ENCODE measurements around the gene KRT35. TPM values are rescaled to one million over a fixed set of nuclear protein-coding genes. Genes with fewer than 3 reads are reported as not detected.

The KRT35 gene
- polyA plus RNA-seq, 3 donors from 2014 or later: not detected

DNA sequence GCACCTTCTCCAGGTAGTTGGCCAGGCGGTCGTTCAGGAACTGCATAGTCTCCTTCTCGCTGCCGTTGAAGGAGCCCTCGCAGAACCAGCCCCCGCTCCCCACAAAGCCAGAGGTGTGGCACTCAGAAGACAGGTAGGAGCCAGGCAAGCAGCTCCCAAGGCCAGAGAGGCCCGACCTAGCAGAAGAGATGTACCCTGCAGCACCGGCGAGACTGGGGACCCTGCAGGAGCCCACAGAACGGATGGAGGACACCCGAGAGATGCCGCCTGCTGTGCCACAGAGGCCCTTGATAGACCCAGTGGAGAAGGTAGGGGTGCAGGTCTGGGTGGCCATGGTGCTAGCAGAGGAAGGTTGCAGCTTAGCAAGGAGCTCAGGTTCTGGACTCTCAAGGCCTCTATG is 8.6 kb upstream of the KRT35 start, which contains the start of gene KRT36:
KRT36 (minus strand) TSS at position 380 of the 400 bp plus-strand sequence; CDS start at position 334, 46 bp downstream.
- no peaks in the 10 kb centered on the region for H3K36me3 Mint-ChIP-seq
- H3K27me3 Mint-ChIP-seq (ENCODE audit: low read depth in 3 of 3): peaks cover 2 to 13% (median 6%) of the 10 kb centered on the region in 3 donors
- no peak within 1 kb of the TSS for H3K27ac Mint-ChIP-seq
- H3K4me3 Mint-ChIP-seq: no peak within 1 kb of the TSS
- no peak for DNase-seq
- H3K4me1 Mint-ChIP-seq: no peaks in the 10 kb centered on the region
- H3K9me3 Mint-ChIP-seq: no peaks in the 10 kb centered on the region

DNA sequence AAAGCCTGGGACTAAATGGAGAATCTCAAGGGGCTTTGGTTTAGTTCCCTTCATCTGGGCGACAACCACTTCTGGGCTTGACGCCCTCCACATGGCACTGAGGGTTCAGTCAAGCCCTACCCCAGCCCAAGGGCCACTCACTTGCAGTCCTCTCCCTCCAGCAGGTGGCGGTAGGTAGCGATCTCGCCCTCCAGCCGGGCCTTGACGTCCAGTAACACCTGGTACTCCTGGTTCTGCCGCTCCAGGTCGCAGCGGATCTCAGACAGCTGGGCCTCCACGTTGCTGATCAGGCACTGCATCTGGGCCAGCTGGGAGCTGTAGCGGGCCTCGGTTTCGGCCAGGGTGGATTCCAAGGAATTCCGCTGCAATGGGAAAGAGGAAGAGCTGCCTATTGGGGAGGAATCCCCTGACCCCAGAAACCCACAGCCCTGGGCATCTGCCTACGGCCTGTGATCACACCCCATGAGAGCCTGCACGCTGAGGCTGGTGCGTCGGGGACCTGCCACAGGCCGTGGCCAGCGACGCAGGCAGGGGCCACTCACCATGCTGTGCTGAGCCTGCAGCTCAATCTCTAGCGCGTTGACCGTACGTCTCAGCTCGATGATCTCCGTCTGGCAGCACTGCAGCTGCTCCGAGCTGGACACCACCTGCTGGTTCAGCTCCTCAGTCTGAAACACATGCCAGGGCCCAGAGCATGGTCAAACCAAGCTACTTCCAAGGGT is 6.0 kb upstream of the KRT35 start:
- H3K4me3 Mint-ChIP-seq: no peak overlapping the region
- peak in 2 of 3 donors; percentile 16 to 19 for DNase-seq
- H3K4me1 Mint-ChIP-seq: no peaks in the 10 kb centered on the region
- H3K27me3 Mint-ChIP-seq (ENCODE audit: low read depth in 3 of 3): peaks cover 2 to 8% (median 8%) of the 10 kb centered on the region in 3 donors
- no peak overlapping the region for H3K27ac Mint-ChIP-seq
- H3K9me3 Mint-ChIP-seq: no peaks in the 10 kb centered on the region
- H3K36me3 Mint-ChIP-seq: no peaks in the 10 kb centered on the region

DNA sequence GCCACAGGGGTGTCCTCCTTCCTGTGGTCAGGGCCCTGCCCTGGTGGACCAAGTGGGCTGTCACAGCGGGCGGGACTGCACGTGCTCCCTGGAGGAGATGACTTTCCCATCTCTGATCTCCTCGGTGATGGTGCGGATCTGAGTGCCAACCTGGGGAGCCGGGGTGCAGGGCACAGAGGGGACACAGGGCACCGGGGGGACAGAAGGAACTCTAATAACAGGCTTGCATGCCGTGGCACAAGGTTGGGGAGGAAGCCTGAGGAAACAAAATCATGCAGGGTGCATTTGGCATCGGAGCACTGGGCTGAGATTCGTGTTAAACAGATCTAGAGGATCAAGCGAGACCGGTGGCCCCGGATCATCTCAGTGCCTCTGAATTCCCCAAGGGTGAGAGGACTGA is 5.4 kb upstream of the KRT35 start:
- H3K9me3 Mint-ChIP-seq: no peaks in the 10 kb centered on the region
- H3K4me1 Mint-ChIP-seq: no peaks in the 10 kb centered on the region
- no peaks in the 10 kb centered on the region for H3K36me3 Mint-ChIP-seq
- no peak overlapping the region for H3K4me3 Mint-ChIP-seq
- DNase-seq: no peak
- peaks cover 2 to 8% (median 8%) of the 10 kb centered on the region in 3 donors for H3K27me3 Mint-ChIP-seq (ENCODE audit: low read depth in 3 of 3)
- H3K27ac Mint-ChIP-seq: no peak overlapping the region

DNA sequence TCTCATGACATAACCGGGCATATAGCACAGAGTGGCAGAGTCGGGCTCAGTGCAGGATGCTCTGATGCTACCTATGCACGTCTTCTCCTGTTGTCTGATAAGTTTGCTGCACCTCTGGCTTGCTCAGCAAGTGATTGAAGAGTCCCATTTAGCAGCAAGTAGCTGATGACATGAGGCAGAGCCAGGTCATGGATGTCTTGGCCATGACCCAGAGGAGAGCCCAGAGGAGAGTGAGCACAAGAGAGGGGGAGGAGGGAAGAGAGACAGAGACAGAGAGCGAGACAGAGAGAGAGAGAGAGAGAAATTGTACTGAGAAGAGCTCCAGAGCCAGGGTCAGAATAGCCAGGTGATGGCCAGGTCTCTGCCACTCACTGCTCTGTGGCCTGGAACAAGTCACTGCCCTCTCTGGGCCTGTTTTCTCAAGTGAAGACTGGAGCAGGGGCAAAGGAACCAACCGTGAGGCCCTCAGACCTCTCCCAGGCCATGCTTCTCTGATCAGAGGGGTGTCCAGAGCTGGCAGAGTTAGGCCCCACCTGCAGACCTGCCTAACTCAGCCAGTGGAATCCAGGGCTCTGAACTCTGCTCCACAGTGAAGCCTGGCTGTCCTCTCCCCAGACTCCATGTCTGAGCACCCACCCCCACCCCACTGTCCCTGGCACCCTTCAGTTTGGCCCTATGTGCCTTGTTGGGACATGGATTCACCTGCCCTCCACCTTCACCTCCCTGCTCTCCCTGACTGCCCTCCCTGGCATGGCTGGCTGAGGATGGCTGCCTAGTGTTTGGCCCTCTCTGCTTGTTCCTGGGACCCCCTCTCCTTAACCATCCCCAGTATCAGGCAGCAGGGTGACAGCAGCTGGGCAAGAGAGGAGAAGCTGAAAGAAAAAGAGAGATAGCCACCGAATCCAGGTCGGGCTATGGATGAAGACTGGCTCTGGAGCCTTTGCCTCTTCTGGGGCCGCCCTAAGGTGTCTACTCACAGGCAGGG is 4.3 kb upstream of the KRT35 start:
- Mint-ChIP-seq H3K27me3 (ENCODE audit: low read depth in 3 of 3) (peaks cover 2 to 4% (median 4%) of the 10 kb centered on the region in 3 donors), H3K27ac (peak overlapping the region in 1 of 6 donors; percentile 40), H3K4me1 (no peaks in the 10 kb centered on the region), H3K9me3 (no peaks in the 10 kb centered on the region), H3K36me3 (no peaks in the 10 kb centered on the region), H3K4me3 (no peak overlapping the region)
- DNase-seq: no peak

DNA sequence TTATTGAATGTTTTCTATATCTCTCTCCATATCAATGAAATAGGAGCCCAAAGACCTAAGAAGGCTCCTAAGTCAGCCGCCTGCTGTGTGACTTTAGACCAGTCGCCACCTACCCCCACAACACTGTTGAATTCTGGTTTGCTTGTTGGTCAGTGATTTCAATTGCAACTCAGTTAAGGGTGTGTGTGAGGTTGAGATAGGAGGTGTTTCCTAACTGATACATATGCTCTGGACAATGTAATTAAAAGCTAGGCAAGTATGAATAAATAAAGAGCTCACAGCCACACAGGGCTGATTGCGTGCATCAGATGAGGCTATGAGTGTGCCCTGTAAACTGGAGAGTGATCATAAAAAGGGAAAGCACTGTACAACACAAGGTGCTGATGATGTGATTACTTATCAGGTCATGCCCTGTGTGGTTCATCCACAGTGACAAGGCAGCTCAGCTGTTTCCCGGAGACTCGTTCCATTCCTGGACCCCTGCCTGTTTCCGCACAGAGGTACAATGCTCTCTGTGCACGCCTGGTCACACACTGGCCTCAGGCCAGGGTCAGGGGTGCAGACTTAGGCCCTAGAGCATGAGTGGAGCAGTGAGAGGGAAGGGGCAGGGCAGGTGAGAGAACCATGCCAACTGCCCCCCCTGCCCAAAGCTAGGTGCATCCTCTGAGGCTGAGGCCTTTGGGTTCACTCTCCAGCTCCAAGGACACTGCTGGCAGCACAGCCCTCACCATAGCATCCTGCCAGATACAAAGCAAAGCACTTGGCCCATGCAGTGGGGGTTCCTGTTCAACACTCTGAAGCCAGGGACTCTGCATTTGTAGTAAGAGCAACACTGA is 3.3 kb upstream of the KRT35 start:
- no peaks in the 10 kb centered on the region for H3K4me1 Mint-ChIP-seq
- no peak for DNase-seq

DNA sequence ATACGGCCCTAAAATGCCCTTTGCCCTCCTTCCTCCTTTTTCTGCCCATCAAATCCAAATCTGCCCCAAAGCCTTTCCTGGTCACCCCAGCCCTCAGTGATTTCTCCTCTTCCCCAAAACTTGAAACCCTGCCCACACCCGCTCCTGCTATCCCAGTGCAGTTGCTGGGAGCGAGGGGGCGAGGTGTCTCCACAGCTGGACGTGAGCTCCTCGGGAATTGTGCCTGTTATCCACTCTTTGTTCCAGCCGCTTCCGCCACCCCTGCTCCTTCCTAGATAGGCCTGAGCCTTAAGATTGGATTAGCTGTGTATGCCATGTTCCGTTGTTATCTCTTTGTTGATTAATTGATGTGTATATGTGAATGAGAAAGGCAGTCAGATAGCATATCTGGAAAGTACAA is 2.6 kb upstream of the KRT35 start:
- no peak for DNase-seq
- H3K27me3 Mint-ChIP-seq (ENCODE audit: low read depth in 3 of 3): peaks cover 2 to 4% (median 4%) of the 10 kb centered on the region in 3 donors
- H3K4me1 Mint-ChIP-seq: no peaks in the 10 kb centered on the region
- H3K9me3 Mint-ChIP-seq: no peaks in the 10 kb centered on the region
- no peak overlapping the region for H3K27ac Mint-ChIP-seq
- H3K36me3 Mint-ChIP-seq: no peaks in the 10 kb centered on the region
- H3K4me3 Mint-ChIP-seq: no peak overlapping the region

More for the DNA sequence above, 3.3 kb upstream of the KRT35 start:
- H3K9me3 Mint-ChIP-seq: no peaks in the 10 kb centered on the region
- H3K4me3 Mint-ChIP-seq: no peak overlapping the region
- H3K27me3 Mint-ChIP-seq (ENCODE audit: low read depth in 3 of 3): peaks cover 2 to 4% (median 4%) of the 10 kb centered on the region in 3 donors
- H3K36me3 Mint-ChIP-seq: no peaks in the 10 kb centered on the region
- H3K27ac Mint-ChIP-seq: no peak overlapping the region

DNA sequence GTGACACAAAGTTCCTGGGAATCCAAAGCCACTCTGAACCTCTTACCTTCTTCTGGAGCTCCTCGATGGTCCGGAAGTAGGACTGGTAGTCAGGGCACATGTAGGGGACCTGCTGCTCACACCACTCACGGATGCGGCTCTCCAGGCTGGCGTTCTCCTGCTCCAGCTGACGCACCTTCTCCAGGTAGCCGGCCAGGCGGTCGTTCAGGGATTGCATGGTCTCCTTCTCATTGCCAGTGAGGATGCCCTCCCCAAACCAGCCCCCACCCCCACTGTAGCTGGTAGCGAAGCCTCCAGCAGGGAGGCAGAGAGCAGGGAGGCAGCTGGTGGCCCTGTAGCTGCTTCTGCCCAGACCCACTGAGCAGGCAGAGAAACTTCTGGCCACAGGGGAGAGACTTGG is 370 bp downstream of the KRT35 start:
- no peak for DNase-seq
- peaks cover 2 to 6% (median 3%) of the 10 kb centered on the region in 3 donors for H3K27me3 Mint-ChIP-seq (ENCODE audit: low read depth in 3 of 3)
- no peak overlapping the region for H3K4me3 Mint-ChIP-seq
- H3K9me3 Mint-ChIP-seq: no peaks in the 10 kb centered on the region
- H3K36me3 Mint-ChIP-seq: no peaks in the 10 kb centered on the region
- H3K27ac Mint-ChIP-seq: no peak overlapping the region
- H3K4me1 Mint-ChIP-seq: no peaks in the 10 kb centered on the region

DNA sequence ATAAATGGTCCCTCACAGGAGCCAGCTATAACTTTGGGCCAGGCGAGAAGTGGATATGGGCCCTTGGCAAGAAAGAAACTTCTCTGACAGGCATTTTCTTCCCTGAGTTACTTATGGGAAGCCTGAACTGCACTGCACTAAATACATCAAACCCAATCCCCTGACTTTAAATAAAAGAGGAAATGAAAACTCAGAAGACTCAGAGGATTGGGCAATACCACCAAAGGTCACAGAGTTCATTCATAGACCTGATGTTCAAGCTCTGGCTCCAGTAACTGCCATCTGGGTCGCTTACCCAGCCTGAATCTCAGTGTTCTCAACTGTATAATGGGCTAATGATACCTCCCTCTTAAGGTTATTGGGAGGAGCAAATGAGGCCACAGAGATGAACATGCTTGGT is 815 bp downstream of the KRT35 start:
- DNase-seq: no peak
- H3K27ac Mint-ChIP-seq: no peak overlapping the region
- H3K9me3 Mint-ChIP-seq: no peaks in the 10 kb centered on the region
- peaks cover 2 to 6% (median 3%) of the 10 kb centered on the region in 3 donors for H3K27me3 Mint-ChIP-seq (ENCODE audit: low read depth in 3 of 3)
- H3K4me1 Mint-ChIP-seq: no peaks in the 10 kb centered on the region
- H3K4me3 Mint-ChIP-seq: no peak overlapping the region
- H3K36me3 Mint-ChIP-seq: no peaks in the 10 kb centered on the region

DNA sequence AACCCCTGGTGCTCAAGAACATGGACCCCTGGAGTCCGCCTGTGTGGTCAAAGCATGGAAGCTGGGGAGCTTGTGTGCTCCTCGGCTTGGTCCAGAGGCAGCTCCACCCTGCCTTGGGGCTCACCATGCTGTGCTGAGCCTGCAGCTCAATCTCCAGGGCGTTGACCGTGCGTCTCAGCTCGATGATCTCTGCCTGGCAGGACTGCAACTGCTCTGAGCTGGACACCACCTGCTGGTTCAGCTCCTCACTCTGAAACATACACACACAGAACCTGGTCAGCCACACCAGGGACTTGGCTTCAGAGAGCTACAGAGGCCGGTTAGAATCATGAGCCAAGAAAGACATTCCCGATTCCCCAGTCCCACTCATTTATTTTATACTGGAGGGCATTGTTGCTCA is 2.7 kb downstream of the KRT35 start:
- no peak overlapping the region for H3K4me3 Mint-ChIP-seq
- no peaks in the 10 kb centered on the region for H3K4me1 Mint-ChIP-seq
- DNase-seq: no peak
- H3K27ac Mint-ChIP-seq: no peak overlapping the region
- no peaks in the 10 kb centered on the region for H3K36me3 Mint-ChIP-seq
- peaks cover 0 to 6% (median 4%) of the 10 kb centered on the region in 3 donors for H3K27me3 Mint-ChIP-seq (ENCODE audit: low read depth in 3 of 3)
- no peaks in the 10 kb centered on the region for H3K9me3 Mint-ChIP-seq

DNA sequence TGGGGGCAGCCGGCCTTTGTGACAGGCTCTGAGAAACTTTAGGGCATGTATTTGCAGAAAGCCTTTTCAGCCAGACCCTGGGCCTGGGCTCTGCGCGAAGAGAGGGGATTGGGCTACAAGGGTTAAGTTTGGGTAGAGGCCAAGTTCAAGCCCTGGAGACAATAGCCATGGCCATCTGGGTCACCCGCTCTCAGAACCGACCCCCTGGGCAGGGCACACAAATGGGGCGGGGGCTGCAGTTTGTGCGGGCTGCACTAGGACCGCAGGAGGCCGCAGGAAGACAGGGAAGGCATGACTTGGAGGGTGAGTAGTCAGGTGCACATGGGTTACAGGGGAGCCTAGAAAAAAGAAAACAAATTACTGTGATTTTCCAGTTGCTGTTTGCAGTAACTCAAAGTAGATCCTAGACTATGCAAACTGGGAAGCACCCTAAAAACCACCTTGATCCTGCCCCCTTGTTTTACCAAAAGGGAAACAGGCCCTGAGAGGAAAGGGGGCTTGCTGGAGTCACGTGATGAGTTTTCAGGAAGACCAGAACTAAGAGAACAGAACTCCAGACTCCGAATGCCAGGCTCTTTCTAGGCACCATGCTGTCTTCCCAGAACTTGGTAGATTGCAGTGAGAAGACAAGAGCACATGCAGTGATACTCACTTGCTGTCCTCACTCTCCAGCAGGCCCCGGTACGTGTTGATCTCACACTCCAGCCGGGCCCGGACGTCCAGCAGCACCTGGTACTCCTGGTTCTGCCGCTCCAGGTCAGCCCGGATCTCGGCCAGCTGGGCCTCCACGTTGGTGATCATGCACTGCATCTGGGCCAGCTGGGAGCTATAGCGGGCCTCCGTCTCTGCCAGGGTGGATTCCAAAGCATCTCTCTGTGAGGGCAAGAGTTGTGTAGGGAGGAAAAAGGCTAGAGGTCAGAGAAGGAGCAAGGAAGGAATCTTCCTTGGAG is 3.8 kb downstream of the KRT35 start:
- H3K4me1 Mint-ChIP-seq: no peaks in the 10 kb centered on the region
- H3K9me3 Mint-ChIP-seq: no peaks in the 10 kb centered on the region
- H3K4me3 Mint-ChIP-seq: no peak overlapping the region
- no peak for DNase-seq
- no peaks in the 10 kb centered on the region for H3K36me3 Mint-ChIP-seq
- H3K27me3 Mint-ChIP-seq (ENCODE audit: low read depth in 3 of 3): peaks cover 0 to 7% (median 5%) of the 10 kb centered on the region in 3 donors
- H3K27ac Mint-ChIP-seq: no peak overlapping the region

DNA sequence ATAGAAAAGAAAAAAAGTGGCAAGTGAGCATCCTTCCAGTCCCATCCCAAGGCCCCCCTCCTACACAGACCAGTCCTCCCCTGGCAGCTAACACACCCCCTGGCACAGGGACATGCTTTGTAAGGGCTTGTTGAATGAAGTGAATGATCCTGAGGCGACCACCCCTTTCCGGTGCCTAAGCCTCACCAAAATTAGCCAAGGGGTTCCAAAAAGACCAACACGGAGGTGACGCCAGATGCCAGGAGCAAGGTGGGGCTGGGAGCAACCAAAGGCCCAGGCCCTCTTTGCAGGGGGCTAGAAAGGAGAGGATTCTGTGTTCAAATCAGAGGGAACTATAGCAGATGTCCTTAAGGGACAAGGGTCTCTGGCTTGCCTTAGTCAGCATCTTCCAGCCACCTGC is 5.5 kb downstream of the KRT35 start:
- H3K9me3 Mint-ChIP-seq: no peaks in the 10 kb centered on the region
- no peak overlapping the region for H3K27ac Mint-ChIP-seq
- no peaks in the 10 kb centered on the region for H3K36me3 Mint-ChIP-seq
- peaks cover 0 to 10% (median 5%) of the 10 kb centered on the region in 3 donors for H3K27me3 Mint-ChIP-seq (ENCODE audit: low read depth in 3 of 3)
- no peak for DNase-seq
- H3K4me3 Mint-ChIP-seq: no peak overlapping the region
- no peaks in the 10 kb centered on the region for H3K4me1 Mint-ChIP-seq

DNA sequence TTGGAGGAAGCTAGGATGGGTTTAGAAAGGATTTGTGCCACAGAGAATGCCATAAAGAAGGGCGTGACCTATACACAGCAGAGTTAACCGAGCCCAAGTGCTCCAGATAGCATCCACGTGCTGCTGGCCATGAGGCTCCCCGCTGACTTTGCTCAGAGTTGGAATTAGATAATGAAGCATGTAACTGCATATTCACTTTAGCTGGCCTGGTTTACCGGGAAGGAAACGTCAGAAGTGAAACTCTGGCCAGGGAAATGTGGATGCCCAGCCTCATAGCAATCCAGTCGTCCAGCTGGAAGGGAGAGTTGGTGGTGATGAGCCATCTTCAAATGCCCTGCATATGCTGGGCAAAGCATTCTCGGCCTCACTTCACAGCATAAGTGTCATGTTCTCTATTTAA is 6.1 kb downstream of the KRT35 start:
- Mint-ChIP-seq H3K9me3 (no peaks in the 10 kb centered on the region), H3K36me3 (no peaks in the 10 kb centered on the region), H3K4me1 (no peaks in the 10 kb centered on the region), H3K4me3 (no peak overlapping the region), H3K27me3 (ENCODE audit: low read depth in 3 of 3) (peaks cover 0 to 10% (median 5%) of the 10 kb centered on the region in 3 donors), H3K27ac (no peak overlapping the region)
- no peak for DNase-seq

DNA sequence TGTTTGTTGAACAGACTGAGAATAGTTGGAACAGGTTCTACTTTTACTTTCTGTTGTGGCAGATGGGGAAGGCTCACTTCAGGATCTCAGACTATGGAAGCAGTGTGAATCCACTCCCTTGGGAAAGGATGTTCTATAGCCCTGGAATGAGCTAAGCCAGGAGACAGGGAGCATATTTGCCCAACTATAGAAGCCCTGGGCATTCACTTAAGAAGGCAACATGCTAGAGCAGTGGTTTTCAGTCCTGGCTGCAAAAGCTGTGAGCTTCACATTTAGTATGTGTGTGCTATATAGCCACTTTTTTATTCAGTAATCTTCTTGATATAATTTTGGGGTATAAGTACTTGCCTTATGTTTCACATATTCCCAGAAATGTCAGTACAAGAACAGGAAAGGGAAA is 12.6 kb downstream of the KRT35 start:
- Mint-ChIP-seq H3K4me1 (no peaks in the 10 kb centered on the region), H3K27ac (no peak overlapping the region), H3K36me3 (no peaks in the 10 kb centered on the region), H3K4me3 (no peak overlapping the region), H3K27me3 (ENCODE audit: low read depth in 3 of 3) (peaks cover 0 to 6% (median 6%) of the 10 kb centered on the region in 3 donors), H3K9me3 (no peaks in the 10 kb centered on the region)
- no peak for DNase-seq

Measured in immature natural killer cell (primary cell).